ENCODE results near the gene NTM.

The NTM gene

DNA sequence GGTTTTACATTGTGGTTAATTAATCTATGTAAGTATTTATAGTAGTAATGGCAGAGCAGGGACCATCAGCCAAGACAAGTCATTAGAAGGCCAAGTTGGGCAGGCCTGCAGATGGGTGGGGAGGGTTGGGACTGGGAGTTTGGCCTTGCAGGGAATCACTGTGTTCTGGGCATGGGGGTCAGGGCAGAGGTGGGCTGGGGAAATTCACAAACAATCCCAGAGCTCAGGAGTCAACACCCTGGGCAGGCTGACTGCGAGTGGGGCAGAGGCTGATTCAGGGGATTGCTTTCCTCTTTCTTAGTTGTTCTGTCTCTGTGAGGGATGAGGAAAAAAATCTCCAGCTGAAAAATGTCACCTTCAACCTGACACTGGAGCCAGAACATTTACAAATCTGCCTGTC, 322.5 kb downstream of the NTM start:
- no peak for DNase-seq

DNA sequence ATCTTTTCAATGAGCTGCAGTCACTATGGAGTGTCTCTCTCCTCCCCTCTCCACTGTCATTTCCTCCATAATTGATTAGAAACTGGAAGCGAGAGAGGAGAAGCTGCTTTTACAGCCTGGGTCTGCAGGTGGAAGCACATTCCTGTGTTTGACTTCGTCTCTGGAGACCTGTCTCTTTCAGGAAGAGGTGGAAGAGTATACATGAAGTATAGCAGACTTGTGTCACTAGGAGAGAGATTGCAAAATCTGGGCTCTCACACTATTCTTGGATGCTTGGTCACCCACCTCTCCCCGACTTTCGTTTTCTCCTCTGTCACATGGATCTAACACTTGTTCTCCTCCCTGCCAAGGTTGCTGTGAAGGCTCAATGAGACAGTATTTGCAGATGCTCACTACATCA, 323.3 kb downstream of the NTM start:
- DNase-seq = no peak

DNA sequence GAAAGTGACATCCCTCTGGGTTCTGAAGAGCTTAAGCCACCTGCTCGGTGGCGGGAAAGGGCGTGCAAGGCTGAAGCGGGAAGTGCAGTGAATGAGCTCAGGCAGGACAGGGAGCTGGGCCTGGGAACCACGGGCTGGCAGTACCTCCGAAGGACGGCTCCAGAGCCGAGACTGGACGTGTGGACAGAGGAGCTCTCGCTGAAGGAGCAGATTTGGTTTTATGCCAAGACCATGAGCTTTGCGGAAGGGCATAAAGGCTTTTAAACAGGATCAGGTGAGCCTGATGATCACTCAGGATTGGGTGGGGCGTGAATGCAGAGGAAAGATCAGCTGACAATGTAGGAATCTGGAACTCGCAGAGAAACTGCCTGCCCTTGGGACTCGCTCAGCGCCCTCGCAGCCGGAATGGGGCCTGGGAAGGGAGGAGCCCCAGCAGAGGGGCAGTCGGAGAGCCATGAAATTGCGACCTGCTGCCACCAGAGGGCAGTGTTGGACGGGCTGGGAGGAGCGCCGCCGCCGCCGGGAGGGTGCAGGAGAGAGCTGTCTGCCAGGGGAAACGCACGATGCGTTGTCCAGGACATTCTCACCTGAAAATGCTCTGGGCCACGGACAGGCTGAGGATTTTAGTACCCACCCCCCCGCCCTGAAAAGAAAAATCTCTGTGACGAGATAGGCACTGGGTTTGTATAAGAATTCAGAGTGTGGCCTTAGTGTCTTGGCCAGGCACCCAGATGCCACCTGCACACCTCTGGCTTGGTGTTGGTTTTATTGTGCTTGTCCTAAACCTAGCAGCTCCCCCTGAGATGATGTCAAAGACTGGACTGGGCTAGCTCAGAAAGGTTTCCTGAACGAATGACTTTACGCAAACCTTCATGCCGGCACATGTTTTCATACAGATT, 324.4 kb downstream of the NTM start:
- no peak for DNase-seq

DNA sequence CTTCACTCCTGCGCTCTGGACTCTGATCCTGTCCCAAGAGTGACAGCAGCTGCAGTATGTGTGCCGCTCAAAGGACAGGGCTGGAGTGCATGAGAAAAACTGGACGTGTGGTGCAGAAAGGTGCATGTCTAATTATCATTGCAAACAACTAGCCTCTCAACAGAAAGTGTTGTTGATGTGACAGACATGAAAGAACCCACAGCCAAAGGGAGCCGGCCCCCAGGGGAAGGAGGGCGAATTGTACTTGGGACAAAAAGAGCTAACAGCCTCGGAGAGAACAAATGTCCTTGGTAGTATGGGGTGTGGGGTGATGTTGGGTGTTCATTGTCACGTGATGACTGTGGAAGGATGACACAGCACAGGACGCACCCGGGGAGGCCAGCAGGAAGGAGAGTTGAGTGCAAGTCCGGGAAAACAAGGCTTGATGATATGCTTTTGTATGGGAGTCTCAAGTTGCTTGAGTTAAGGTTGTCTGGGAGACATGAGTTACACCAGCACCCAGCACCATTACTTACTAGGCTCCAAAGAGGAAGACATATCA, 325.5 kb downstream of the NTM start:
- no peak for DNase-seq

DNA sequence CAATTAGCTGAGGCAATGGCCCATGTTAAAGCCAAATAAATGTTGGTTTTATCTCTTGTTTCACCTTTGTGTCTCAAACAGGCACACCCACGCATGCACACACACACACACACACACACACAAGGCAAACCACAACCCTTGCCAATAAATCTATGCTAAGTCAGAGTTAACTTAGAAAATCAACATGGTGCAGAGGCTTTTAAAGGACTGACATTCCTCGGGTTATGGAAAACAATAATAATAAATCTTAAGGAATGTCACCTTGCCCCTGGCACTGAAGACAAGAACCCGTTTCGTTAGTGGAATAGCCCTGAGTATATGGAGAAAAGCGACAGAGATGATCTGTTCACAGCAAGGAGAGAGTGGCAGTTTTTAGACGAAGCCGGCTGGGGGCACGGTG, 326.3 kb downstream of the NTM start:
- no peak for DNase-seq

DNA sequence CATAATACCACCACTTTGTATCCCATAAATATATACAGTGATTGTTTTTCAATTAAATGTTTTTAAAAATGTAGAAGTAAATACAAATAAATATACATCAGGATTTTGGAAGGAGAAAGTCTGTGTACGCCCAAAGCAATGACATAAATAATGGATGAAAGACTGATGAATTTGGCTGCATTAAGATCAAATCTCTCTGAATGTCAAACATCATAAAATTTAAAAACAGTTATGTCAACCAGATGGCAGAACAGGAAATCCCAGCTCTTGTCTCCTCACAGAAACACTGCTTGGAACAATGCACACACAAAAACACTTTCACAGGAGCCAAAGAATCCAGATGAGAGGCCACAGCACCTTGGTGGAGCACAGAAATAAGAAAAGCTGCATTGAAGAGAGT, 332.9 kb downstream of the NTM start:
- no peak for DNase-seq

DNA sequence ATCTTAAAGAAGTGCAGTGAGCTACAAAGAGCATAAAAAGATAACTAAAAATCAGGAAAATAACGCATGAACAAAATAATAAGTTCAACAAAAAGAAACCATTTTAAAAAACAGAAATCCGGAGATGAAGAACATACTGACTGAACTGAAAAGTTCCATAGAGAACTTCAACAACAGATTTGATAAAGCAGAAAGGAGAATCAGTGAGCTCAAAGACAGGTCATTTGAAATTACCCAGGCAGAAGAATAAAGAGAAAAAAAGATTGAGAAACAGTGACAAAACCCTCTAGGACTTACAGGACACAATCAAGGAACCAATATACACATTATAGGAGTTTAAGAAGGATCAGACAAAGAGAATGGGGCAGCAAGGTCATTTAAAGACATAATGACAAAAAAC, 334.3 kb downstream of the NTM start:
- no peak for DNase-seq

DNA sequence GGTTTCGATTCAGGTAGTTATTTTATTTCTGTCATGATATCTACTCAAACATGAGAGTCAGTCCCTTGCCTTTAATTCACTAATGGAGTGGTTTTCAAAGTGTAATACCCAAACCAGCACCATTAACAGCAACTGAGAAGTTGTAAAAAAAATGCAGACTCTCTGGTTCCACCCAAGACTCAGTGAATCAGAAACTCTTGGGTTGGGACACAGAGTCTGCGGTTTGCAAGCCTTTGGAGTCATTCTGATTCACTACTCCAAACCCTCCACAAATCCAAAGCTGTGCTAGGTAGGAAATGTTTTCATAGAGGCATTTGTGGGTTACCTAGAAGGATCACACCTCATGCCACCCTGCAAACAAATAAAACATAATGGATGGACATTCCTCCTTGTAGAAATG, 340.1 kb downstream of the NTM start:
- DNase-seq = no peak

DNA sequence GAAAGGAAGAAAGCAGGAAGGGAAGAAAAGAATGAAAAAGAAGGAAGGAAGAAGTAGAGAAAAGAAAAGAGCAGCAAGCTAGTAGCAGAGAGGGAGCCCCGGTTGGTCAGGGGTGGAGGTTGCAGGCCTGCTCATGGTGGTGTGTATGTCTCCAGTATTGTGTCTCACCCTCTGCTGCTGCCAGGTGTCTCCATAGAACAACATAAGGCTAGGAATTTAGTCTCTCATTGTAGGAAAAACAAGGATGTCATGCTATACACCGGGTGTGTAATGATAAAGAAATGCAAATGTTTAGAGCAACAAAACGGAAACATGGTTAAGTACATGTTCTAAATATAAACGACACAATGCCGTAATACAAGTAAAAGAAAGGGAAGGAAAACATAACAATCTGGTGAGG, 342.5 kb downstream of the NTM start:
- DNase-seq = no peak

DNA sequence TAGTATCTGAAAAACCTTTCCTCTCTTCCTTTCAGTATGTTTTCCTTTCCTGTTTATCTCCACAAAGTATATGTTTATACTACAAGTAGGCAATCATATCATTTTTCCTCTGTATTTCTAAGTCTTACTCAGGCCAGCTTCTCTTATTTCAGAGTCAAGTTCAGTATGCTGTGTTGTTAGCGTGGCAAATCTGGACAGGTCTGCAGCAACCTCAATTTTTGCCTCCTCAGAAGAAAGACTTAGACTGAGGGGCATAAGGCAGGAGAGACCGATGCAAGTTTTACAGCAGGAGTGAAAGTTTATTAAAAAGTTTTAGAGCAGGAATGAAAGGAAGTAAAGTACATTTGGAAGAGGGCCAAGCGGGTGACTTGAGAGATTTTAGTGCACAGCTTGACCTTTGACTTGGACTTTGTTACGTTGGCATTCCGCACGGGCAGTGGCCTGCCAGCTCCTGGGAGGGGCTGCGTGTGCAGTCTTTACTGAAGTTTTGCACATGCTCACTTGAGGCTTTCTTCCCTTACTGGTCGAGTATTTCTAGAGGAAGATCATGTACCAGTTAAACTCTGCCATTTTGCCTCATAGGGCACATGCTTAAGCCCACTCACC, 343.2 kb downstream of the NTM start:
- no peak for DNase-seq

DNA sequence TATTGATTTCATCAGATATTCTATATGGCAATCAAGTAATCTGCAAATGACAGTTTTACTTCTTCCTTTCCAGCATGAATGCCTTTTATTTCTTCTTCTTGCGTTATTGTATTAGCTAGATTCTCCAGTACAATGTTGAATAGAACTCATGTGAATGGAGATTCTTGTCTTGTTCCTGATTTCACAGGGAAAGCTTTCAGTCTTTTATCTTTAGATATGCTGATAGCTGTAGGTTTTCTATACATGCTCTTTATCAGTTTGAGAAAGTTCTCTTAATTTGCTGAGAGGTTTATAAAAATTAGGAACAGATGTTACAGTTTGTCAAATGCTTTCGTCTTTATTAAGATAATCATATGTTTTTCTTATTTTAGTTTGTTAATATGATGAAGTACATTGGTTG, 347.2 kb downstream of the NTM start:
- no peak for DNase-seq

DNA sequence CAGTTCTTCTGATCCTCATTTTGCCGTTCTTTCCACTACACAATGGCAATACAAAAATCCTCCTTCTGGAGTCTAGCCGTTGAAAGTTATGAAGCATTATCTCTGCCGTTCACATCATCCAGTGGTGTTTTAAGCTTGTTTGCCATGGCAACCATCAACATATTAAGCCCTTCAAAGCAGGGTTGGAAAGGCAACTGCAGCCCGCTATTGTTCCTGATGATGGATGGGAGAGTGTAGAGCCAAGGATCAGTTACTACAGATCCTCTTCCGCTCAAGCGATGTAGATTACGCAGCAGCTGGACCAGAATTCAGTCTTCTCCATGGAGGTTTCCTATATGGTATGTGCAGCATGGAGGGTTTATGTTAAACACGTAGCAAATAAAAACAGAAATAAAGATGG, 352.7 kb downstream of the NTM start:
- no peak for DNase-seq

DNA sequence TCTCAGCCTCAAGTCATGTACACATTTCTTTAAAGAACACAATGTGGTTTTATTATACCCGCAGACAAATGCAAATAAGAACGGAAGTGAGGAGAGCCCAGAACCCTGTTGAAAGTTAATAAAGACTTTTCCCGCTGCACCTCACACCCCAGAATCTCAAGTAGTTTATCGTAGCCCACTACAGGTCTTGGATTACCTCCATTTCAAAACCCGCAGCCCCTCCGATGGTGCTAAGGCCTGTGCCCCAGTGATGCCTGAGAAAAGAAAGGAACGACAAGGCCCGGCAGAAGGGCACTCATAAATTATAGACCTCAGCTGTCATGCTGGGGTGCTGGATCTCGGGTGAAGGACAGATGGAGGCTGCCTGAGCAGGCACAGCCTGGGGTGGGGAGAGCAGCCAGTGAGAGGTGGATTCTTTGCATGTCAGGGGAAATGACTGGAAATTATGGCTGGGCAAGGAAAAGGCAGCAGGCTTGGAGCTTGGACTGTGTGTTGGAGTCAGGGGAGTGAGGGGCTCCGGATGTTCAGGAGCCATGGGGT, 354.1 kb downstream of the NTM start:
- peak; percentile 47 for DNase-seq

DNA sequence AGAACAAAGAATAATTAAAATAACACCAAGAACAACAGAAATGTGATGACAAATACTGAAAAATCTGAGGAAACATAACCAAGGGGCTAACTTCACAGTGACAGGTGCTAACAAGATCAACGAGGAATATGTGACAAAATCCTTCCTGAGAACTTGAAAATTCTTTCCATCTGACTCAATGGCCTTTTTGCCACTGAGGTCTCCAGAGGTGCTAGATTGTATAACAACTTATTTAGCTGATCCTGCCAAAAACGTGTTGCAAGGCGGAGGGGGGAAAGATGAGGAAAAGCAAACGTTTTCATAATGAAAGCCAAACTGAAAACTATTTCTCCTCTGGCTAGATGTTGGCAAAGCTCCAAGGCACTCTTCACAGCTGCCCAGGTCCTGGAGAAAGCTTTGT, 364.5 kb downstream of the NTM start:
- no peak for DNase-seq

DNA sequence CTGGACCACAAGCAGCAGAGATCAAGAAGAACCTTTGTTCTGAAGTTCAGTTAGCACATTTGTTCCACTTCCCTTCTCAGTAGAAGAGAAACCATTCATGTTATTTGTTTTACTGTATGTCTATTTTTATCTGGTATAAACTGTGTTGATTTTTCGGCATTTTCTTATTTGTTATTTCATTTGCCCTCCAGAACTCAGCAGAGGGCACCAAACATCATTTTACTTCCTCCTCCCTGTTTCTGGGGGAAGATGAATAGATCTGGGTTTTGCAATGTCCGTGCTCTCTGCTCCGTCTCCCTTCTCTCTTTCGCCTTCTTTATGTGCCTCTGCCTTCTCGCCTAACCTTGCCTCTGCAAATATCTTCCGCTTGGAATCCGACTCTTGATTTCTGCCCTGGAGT, 366.9 kb downstream of the NTM start:
- DNase-seq = no peak

DNA sequence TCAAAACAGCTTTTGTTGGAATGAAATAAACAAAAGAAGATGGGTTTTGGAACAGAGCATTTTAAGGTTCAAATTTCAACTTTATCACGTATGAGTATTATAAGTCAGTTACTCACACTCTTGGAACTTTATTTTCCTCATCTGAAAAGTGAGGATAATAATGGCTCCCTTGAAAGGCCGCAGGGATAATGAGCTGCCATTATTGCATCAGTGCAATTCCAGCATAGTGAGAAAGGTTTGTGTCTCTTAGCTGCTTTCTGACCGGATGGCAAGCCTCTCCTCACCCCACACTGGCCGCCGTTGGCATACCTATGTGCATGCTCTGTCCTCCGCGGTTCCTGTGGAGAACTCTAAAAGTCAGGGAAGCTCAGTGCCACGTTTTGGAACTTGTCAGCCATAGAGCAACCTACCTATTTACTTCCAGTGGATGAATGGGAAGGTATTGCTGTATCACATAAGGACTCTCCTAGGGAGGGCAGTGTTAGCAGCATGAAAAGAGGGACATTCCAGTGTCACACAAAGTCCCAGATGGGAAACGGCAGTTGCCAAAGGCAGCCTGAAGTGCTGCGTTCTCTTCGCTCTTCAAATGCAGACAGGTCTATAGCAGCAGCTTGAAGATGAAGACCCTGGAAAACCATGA, 368.9 kb downstream of the NTM start:
- no peak for DNase-seq

DNA sequence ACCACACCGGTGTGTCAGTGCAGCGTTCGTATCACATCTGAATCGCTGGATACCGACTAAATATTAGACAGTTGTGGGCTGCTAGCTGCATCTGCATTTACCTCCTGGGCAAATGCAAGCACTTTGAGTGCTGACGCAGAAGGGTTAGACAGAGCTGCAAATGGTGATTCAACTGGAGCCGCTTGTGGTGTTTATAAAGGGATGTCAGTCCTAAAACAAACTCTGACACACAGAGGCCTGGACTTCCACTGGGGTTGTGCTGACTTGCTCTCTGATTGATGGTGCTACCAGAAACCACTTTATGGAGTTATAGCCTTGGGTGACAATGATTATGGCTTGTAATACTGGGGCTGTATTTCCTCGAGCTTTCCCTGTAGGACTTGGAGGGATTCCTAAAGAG, 374.4 kb downstream of the NTM start:
- no peak for DNase-seq

DNA sequence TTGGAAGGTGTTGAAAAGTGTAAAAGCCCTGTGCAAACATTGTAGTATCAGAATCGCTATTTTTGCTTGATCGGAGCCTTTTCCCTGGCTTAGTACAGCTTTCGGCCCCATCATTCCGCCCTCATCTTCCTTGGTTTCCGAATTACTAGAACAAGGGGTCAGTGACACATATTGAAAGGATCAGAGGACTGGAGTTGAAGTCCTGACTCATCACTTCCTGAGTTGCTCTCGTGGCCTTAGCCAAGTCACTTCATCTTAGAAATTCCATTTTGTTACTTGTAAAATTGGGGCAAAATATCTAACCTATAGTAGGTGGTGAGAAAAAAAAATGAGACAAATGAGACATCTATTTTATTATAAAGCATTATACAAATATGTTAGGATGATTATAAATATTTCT, 375.0 kb downstream of the NTM start:
- DNase-seq = no peak

DNA sequence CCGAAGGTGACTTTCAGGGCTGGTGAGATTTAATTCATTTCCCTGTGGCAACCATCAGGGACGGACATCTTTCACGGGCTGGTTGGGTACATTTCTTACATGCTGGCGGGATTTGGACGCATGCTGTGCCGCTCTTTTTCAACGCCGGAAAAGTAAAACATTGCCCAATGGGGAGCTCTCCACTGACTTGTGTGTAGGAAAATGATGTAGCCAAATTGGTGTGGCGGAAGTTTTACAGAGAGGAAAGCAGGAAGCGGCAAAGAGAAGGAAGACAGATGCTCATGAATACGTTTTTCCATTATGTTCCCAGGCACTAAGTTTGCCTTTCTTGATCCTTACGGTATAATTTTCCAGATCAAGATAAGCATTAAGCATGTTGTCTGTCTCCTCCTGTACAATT, 375.8 kb downstream of the NTM start:
- DNase-seq = no peak

DNA sequence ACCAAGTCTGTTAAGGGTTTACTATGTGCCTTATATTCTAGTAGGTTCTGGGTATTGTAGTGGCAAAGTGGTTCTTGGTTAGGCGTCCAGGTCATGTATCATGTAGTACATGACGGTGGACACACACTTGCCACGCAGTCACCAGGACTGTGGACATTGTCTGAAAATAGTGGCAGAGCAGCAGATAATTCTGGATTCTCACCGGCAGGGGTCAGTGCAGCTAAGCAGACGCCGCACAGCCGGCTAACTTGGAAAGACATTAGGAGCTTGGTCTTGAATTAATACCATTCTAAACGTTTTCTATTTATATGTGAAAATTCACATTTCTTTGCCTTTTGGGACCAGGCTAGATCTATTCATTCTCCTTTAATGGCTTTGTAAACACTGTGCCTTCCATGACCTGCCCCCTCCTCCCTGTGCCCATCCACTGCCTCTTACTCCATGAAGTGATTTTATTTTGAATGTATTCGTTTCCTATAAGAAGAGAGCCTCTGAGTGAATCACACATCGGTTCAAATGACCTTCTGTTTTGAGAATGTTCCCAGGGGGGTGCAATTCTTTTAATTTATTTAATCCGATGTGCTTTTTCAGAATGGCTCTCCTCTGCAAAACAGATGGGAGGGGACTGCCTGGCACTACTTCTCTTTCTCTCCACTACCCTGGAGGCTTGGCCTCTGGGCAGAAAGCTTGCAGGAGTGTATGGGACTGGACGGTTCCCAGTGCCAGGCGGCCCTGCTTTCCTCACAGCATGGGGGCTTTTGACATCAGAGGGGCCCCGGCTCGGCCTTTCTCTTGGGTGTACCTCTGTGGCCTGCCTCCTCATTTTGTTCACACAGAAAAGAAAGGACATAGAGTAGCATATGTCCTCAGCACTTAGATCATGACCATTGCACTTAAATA, 378.0 kb downstream of the NTM start:
- DNase-seq = no peak

DNA sequence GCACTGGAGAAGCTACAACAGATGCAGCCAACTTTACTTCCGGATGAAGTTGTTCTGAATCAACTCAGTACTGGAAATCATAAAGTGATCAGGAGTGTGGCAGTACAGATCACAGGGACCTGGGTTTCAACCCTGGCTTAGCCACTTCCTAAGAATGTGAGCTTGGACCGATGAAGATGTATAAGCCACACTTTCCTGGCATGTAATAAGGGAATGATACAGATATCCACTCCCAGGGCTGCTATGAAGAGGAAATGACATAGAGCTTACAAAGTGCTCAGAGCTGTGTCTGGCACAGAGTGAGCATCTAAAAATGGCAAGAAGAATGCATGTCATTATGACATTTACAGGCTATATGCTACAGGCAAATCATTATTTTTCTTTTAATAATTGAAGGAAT, 378.7 kb downstream of the NTM start:
- DNase-seq = no peak

DNA sequence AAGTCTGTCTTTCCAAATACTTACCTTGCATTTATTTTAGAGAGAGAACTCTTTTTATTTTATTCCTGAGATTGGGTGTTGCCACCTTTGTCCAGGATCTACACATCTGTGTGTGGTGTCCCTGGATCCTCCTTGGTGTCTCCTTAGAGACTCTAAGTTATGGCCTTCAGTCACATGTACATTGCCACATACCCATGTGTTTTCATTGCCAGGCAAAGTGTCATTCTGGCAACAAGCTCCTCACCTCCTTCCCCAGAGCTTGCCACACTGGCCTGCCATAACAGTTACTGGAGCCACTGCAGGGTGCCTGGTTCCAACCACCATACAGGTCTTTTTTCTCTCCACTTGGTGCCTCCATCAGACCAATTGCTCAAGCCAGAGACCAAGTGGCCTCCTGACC, 379.7 kb downstream of the NTM start:
- DNase-seq = no peak

DNA sequence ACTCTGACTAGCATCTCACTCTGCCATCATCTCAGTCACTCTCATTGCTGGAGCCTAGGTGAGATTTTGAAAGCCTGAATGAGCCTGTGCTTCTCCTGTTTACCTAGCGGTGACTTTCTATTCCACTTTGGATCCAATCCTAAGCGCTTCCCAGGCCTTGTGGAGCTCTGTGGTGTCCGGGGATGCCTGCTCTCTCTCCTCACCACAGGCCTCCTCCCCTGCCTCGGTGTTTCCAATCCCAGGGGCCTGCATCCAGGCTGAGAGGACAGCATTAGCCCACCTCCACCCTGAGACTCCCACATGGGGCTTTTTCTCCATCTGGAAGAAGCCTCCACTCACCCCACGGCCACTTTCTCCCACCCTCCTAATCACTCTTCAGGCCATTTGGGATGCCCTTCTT, 380.3 kb downstream of the NTM start:
- no peak for DNase-seq
